Measurements from ENCODE around the gene KLF15.

The KLF15 gene

GRCh38 chr3:126389112-126389793, 32.0 kb upstream of the KLF15 start:
- peak; percentile 95 for DNase-seq

- DNase-seq = no peak
These were observed 24.8 kb upstream of the KLF15 start for GRCh38 chr3:126381966-126382365.

DNA sequence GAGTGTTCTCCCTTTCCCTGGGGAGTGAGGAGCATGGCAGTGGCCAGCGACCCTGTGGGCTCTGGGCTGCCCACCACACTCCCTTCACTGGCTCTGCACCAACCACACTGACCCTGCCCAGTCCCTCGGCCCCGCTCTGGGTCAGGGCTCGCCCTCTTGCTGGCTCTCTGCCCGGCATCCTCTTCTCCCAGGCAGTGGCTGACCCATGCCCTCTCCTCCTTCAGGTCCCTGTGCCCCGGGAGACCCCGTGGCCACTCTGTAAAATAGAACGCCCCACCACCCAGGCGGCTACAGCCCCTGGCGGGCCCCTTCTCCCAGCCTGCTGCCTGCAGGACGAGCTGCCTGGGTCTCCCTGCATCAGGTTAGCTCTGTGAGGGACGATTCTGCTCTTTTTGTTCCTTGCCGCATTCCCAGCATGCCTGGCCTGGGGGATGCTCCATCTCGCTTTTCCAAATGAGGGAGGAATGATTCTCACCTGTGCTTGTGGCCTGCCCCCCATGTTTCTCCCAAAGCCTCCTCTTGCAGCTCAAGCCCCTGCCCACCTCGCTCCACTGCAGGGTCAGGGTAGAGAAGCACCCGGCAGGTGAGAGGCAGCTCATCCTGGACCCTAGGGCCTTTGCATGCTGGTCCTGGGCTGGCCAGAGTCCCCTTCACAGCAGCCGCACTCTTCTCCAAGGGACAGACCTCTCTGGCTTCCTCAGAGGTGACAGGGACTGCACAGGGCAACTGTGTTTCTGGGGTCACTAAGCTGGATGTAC, 23.0 kb upstream of the KLF15 start:
- no peak for DNase-seq

- no peak for DNase-seq
These were observed 21.1 kb upstream of the KLF15 start for GRCh38 chr3:126378341-126378751.

DNA sequence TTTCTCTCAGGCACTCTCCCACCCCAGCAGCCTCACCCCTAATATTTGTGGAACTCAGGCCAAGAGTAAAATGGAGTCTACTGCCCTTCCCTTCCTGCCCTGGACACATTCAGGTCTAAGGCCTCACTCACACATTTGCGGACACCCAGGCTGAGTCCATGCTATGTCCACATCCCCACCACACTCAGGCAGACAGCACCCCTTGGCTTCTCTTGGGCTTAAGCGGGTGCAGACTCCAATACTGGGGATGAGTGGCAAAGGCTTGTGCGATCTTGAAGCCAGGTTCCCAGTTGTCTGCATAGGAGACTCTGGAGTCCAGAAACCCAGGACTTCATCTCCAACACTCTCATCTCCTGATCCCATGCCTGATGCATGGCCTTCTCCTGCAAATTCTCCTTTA, 20.0 kb upstream of the KLF15 start:
- DNase-seq = no peak

- DNase-seq = no peak
These were observed 19.2 kb upstream of the KLF15 start for GRCh38 chr3:126376444-126376843.

- DNase-seq = no peak
These were observed 18.7 kb upstream of the KLF15 start for GRCh38 chr3:126375835-126376331.

DNA sequence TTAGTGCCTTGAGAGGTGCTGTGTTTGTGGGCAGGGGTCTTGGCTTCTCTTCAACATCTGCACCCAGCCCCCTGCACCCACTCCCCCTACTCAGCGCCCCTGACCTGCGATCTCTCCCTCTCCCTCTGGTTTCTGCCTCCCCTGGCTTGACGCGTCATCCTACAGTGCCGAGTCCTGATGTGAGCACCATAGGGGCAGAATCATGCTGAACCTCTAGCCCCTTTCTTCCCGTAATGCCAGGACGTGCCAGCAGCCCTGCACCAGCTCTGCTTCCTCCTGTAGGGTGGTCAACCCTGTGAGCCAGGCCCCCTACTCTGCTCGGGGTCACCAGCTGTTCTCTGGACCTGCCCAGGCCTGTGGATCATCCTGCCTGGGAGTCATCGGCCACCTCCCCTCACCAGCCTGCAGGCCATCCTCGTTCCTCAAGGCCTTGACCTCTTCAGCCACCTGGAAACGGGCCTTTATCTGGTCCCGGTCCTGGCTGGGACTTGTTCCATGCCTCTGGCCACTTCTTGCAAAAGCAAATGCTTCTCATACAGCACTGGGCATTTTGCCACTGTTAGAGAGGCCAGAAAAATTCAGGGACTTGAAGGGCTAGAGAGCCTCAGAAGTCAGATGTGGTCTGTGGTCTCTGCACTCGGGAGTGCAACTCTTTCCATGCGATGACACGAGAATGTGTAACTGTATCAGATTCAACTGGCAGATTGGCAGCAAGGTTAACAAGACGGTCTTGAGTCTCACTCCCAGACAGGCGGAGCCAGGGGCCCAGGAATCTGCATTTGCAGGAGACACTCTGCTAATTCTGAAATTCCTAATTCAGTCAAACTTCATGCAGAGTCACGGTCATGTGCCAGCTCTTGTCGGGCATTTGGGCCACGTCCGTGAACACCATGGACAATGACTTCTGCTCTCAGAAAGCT, 16.7 kb upstream of the KLF15 start:
- DNase-seq = no peak

GRCh38 chr3:126373146-126373613, 16.0 kb upstream of the KLF15 start:
- DNase-seq = no peak

DNA sequence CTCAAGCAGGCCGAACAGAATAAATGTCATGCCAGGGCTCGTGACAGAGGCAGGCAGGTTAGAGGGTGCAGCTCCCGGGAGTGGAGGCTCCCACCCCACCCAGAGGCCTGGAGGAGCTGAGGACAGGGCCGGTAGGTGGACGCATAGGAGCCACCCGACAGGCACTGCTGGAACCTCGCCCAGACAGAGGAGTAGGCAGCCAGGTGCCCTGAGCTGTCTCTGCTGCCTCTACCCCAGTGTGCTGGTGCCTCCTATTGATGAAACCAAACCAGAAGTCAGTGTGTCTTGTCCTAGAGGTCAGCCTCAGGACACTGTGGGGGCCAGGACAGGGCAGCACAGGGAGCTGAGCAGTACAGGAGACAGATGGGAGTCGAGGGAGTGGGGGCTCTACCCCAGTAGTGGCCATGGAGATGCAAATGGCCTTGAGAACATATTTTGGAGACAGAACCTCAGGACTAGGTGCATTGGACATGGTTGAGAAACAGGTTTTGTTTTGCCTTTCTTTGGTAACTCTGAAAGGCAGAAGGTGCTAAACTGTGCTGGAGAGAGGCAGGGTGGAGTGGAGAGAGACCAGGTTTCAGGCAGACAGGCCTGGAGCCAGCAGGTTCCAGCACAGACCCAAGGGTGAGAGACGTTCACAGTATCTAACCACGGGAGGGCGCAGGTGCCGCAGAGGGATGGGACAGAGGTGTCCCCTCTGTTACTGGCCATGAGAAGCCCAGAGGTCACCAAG, 15.4 kb upstream of the KLF15 start:
- DNase-seq = no peak

- no peak for DNase-seq
These were observed 14.0 kb upstream of the KLF15 start for GRCh38 chr3:126371096-126371705.

- no peak for DNase-seq
These were observed 13.4 kb upstream of the KLF15 start for GRCh38 chr3:126370606-126371005.

DNA sequence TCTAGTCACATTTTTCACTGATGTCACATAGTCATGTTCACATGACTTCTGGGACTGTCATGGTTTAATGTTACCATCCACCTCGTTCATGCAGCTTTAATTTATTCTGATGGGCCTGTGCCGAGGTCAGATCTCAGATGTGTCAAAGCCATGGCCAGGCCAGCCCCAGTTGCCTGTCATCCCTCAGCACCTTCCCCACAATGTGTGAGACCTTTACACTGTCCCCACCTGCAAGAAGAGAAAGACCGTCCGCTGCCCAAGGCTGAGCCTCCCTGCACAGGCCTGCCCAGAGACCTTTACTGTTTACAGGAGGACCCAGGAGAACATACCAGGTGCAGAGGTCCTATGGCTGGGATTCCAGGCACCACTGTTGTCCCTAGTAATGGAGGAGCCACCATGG, 12.8 kb upstream of the KLF15 start:
- DNase-seq = no peak

DNA sequence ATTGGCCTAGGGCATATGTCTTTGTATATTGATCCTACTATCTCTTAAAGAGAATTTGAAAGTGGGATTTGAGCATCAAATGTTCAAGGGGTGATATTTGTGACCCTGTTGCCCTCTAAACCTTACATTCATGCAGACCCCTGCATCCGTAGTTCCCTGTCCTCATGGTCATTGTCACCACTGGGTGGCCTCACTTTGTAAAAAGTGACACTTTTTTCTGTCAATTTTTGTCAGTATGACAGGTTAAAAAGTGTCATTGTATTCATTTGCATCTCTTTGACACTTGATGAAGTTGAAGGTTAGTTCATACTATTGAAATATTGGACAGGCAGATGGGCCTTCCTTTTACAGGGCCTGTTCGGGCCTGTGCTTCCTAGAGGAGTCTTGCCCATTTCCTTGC, 12.3 kb upstream of the KLF15 start:
- no peak for DNase-seq

DNA sequence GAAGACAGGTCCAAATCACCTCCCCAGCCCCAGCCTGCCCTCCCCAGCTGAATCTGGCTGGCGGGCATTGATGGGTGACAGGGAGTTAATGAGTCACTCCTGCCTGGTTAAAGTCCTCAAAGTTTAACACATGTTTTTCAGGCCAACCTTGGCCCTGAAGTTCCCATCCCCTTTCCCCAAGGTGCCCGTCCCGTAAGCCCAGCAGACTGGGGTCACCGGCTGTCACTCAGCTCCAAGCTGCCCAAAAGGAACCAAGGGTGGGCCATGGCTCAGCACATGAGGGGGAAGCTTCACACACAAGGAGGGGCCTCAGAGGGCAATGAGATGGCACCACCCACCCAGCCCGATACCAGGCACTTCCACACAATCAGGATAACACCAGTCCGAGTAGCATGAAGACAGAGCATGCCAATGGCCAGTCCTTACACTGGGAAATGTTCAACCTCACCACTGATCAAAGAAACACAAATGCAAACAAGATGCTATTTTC, 10.2 kb upstream of the KLF15 start:
- no peak for DNase-seq

GRCh38 chr3:126365351-126366277, 8.4 kb upstream of the KLF15 start:
- no peak for DNase-seq

DNA sequence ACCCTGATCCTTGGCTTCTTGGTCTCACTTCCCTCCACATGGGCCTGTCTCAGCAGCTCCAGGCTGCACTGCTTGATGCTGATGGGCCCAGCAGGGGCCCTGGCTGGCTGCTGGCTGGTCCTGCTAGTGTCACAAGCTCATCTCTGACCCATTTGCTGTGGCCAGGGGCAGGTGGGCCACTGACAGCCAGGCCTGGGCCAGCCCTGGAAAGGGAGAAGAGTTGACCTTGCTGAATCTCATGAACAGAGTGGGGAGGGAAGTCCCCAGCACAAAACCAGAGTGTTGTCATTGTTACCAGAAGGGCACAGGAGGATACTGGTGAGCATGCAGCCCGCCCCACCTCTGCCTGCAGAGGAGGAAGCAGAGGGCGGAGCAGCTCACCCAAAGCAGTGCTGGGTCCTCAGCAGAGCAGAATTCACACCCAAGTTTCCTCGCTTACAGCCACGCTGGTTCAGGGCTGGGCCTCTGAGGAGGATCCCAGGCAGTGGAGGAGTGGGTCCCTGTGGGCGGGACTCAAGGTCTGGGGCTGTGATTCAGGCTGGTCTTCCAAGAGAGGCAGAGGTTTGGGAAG, 7.6 kb upstream of the KLF15 start:
- DNase-seq = no peak

GRCh38 chr3:126364130-126364695, 7.0 kb upstream of the KLF15 start:
- DNase-seq = no peak

GRCh38 chr3:126361211-126361610, 4.0 kb upstream of the KLF15 start:
- DNase-seq = no peak

DNA sequence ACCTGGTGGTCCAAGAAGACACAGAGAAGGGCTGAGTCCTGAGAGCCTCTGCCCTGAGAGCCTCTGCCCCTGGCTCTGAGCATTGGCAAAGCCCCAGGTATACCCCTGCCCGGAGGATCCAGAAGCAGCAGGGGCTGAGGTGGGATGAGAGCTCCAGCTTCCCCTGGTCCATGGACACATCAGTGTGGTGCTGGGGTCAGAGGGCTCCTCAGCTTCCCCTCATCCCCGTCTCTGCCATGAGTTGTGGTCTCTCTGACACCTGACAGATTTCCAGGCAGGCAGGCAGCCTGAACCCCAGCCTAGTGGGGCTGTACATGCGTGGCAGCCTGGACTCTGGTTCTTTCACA, 3.5 kb upstream of the KLF15 start:
- DNase-seq = no peak
